HG03175 (cell line): ENCODE measurements around the gene DEUP1.
A peak's percentile ranks its signal among the peaks of the same experiment; 100 is the strongest.
"Not testable (repeated sequence)": the region's sequence is repeated elsewhere in the genome, so short reads cannot be mapped to it uniquely, and the experiment has no call there.

ENCODE experiments used
- ATAC-seq: cut with Tn5 transposase; IDR thresholded peaks from one replicate; pipeline ENCODE4 v1.9.1; 2021; ENCODE audit warnings: mild to moderate bottlenecking, moderate library complexity; ENCODE audit not compliant: unreplicated experiment

Gene DEUP1

GRCh38 chr11:93330446-93330984 is at the start of gene DEUP1:
Gene DEUP1 (plus strand): TSS chr11:93330742. CDS start chr11:93332260, 1,518 bp downstream.
- ATAC-seq: no peak

- no peak for ATAC-seq
Observed at GRCh38 chr11:93285430-93285829, 45.1 kb upstream of the DEUP1 start.

- peak; percentile 8 for ATAC-seq
Observed at GRCh38 chr11:93287434-93287833, 43.1 kb upstream of the DEUP1 start.

GRCh38 chr11:93288079-93288478 is 42.5 kb upstream of the DEUP1 start:
- peak; percentile 56 for ATAC-seq

- ATAC-seq: no peak
Observed at GRCh38 chr11:93288767-93289166, 41.8 kb upstream of the DEUP1 start.

GRCh38 chr11:93289782-93290463 is 40.6 kb upstream of the DEUP1 start:
- no peak for ATAC-seq

GRCh38 chr11:93291110-93291509 is 39.4 kb upstream of the DEUP1 start:
- ATAC-seq: no peak

- no peak for ATAC-seq
Observed at GRCh38 chr11:93291898-93292297, 38.6 kb upstream of the DEUP1 start.

- no peak for ATAC-seq
Observed at GRCh38 chr11:93295921-93296575, 34.5 kb upstream of the DEUP1 start.

GRCh38 chr11:93303689-93304088 is 26.9 kb upstream of the DEUP1 start:
- no peak for ATAC-seq

- not testable (repeated sequence) for ATAC-seq
Observed at GRCh38 chr11:93314399-93314798, 16.1 kb upstream of the DEUP1 start.

- ATAC-seq: no peak
Observed at GRCh38 chr11:93319224-93319839, 11.2 kb upstream of the DEUP1 start.

GRCh38 chr11:93320230-93320629 is 10.3 kb upstream of the DEUP1 start:
- ATAC-seq: no peak

GRCh38 chr11:93322207-93322606 is 8.3 kb upstream of the DEUP1 start:
- no peak for ATAC-seq

- no peak for ATAC-seq
Observed at GRCh38 chr11:93323747-93324146, 6.8 kb upstream of the DEUP1 start.

- no peak for ATAC-seq
Observed at GRCh38 chr11:93324500-93324899, 6.0 kb upstream of the DEUP1 start.

- no peak for ATAC-seq
Observed at GRCh38 chr11:93326681-93327080, 3.9 kb upstream of the DEUP1 start.

- no peak for ATAC-seq
Observed at GRCh38 chr11:93329936-93330445, 551 bp upstream of the DEUP1 start.

GRCh38 chr11:93340223-93340622 is 9.7 kb downstream of the DEUP1 start:
- ATAC-seq: no peak

- ATAC-seq: no peak
Observed at GRCh38 chr11:93344855-93345333, 14.4 kb downstream of the DEUP1 start.

GRCh38 chr11:93348930-93349329 is 18.4 kb downstream of the DEUP1 start:
- ATAC-seq: no peak
